Sigmoid colon (tissue), 7 donors: ENCODE results near the gene TGFBI. TPM values are rescaled to one million over a fixed set of nuclear protein-coding genes. Genes with fewer than 3 reads are reported as not detected.

Source experiments
- DNase-seq: peaks from one replicate; pipeline ENCODE4 v3.0.0-alpha.2; 2019
- H3K27ac ChIP-seq, 4 donors: fragments of 200-600 bp; sonication (generic); one replicate each; pipeline ENCODE4 v1.5.1; 2016 to 2019; ENCODE audit warnings: mild to moderate bottlenecking in 1 of 4
- H3K27me3 ChIP-seq, 3 donors: fragments of 200-600 bp; sonication (generic); one replicate each; pipeline ENCODE4 v1.5.1; 2019; ENCODE audit warnings: mild to moderate bottlenecking in 1 of 3
- H3K36me3 ChIP-seq, 4 donors: fragments of 200-600 bp; sonication (generic); one replicate each; pipeline ENCODE4 v1.5.1; 2016 to 2019
- H3K4me1 ChIP-seq, 4 donors: fragments of 200-600 bp; sonication (generic); one replicate each; pipeline ENCODE4 v1.5.1; 2017 to 2019
- H3K4me3 ChIP-seq, 4 donors: fragments of 200-600 bp; sonication (generic); one replicate each; pipeline ENCODE4 v1.5.1; 2017 to 2019; ENCODE audit warnings: mild to moderate bottlenecking in 2 of 4, moderate library complexity in 1 of 4
- H3K9me3 ChIP-seq, 4 donors: fragments of 200-600 bp in 3 of 4; sonication (generic) in 3 of 4; one replicate each; pipeline versions ENCODE4 v1.5.1 to v1.6.1; 2013 to 2019
- EP300 ChIP-seq, 4 donors: sonication (generic); formaldehyde crosslinking; IDR thresholded peaks; one replicate each; pipeline ENCODE4 v1.6.1; 2017; ENCODE audit warnings: antibody characterized with exemption in 4 of 4
- POLR2A ChIP-seq, 2 donors: fragments of 450-650 bp; IDR thresholded peaks; one replicate each; pipeline ENCODE4 v1.6.1; 2016; ENCODE audit warnings: antibody characterized with exemption in 2 of 2, mild to moderate bottlenecking in 2 of 2, moderate library complexity in 2 of 2
- POLR2AphosphoS5 ChIP-seq, 4 donors: sonication (generic); formaldehyde crosslinking; IDR thresholded peaks; one replicate each; pipeline ENCODE4 v1.6.1; 2017; ENCODE audit warnings: antibody characterized with exemption in 4 of 4
- WGBS, 2 donors: extraction: QIAGEN DNeasy Blood & Tissue Kit; methylation state at CpG; one replicate each; pipeline ENCODE4 v1.1.7; 2013; 5-methylcytosine and 5-hydroxymethylcytosine counted together
- intact Hi-C: fragments of 100-400 bp; cut with DNase I; formaldehyde crosslinking; loops from one replicate; pipeline ENCODE4 v1.15.1; 2023
- polyA plus RNA-seq, 3 donors: library from polyadenylated mRNA; stranded (reverse); fragments of 200-250 nt; gene quantifications; one replicate each; pipeline ENCODE4 v1.2.3, GENCODE V29; 2013
- total RNA-seq, 4 donors: library from RNA; depleted of rRNA; stranded (reverse); fragments of >200 nt; gene quantifications; one replicate each; pipeline ENCODE4 v1.1.0, GENCODE V29; 2016
- TF ChIP-seq, protein P1 (sequence below), 4 experiments: fragments of 450-650 bp in 3 of 4; fragments of 200-600 bp in 1 of 4; IDR thresholded peaks; one replicate each; pipeline ENCODE4 v1.5.1; 2016 to 2019; ENCODE audit warnings: antibody characterized with exemption in 4 of 4, mild to moderate bottlenecking in 3 of 4, moderate library complexity in 2 of 4
- donor health status: healthy with polysubstance abuse.
- donor health status: Bipolar disorder and iron deficiency.
- donor health status: healthy.

The TGFBI gene
- total and polyA plus RNA-seq, 7 donors = 48.6 to 178 (median 67.4) TPM

DNA sequence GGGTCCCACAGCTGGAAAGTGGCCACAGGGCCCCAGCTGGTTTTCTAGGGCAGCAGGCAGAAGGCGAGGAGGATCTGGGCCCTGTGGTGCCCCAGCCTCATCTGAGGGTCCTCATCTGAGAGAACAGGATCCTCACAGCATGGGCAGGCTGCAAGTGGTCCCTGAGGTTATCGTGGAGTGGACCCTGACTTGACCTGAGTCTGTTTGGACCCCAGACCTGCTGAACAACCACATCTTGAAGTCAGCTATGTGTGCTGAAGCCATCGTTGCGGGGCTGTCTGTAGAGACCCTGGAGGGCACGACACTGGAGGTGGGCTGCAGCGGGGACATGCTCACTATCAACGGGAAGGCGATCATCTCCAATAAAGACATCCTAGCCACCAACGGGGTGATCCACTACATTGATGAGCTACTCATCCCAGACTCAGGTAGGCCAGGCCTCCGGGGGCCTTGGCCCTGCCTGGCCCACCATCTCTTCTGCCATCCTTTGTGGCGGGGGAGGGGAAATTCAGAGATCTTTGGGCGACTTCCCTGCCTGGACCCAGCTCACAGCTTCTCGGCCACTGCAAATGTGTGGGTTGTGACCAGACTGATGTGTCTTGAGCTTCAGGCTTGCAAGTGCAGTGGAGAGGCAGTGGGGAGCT lies 24.0 kb downstream of the TGFBI start:
- no peaks in the 10 kb centered on the region for H3K9me3 ChIP-seq
- H3K4me1 ChIP-seq = peaks cover 0 to 52% (median 36%) of the 10 kb centered on the region in 4 donors
- TF ChIP-seq, protein P1, sequence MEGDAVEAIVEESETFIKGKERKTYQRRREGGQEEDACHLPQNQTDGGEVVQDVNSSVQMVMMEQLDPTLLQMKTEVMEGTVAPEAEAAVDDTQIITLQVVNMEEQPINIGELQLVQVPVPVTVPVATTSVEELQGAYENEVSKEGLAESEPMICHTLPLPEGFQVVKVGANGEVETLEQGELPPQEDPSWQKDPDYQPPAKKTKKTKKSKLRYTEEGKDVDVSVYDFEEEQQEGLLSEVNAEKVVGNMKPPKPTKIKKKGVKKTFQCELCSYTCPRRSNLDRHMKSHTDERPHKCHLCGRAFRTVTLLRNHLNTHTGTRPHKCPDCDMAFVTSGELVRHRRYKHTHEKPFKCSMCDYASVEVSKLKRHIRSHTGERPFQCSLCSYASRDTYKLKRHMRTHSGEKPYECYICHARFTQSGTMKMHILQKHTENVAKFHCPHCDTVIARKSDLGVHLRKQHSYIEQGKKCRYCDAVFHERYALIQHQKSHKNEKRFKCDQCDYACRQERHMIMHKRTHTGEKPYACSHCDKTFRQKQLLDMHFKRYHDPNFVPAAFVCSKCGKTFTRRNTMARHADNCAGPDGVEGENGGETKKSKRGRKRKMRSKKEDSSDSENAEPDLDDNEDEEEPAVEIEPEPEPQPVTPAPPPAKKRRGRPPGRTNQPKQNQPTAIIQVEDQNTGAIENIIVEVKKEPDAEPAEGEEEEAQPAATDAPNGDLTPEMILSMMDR (IDR thresholded peaks at IDR 0.05) = no peak
- TF ChIP-seq POLR2AphosphoS5 (IDR thresholded peaks at IDR 0.05) (no peak), EP300 (IDR thresholded peaks at IDR 0.05) (no peak)
- no peaks in the 10 kb centered on the region for H3K27me3 ChIP-seq
- DNase-seq = no peak
- 94 to 96% methylated on average over 13 of the region's 13 CpGs for WGBS, 2 donors
- peak overlapping the region in 1 of 4 donors; percentile 93 for H3K27ac ChIP-seq
- no peak overlapping the region for H3K4me3 ChIP-seq
- intact Hi-C loops = no loop called here
- H3K36me3 ChIP-seq = peaks cover 0 to 31% (median 17%) of the 10 kb centered on the region in 4 donors

DNA sequence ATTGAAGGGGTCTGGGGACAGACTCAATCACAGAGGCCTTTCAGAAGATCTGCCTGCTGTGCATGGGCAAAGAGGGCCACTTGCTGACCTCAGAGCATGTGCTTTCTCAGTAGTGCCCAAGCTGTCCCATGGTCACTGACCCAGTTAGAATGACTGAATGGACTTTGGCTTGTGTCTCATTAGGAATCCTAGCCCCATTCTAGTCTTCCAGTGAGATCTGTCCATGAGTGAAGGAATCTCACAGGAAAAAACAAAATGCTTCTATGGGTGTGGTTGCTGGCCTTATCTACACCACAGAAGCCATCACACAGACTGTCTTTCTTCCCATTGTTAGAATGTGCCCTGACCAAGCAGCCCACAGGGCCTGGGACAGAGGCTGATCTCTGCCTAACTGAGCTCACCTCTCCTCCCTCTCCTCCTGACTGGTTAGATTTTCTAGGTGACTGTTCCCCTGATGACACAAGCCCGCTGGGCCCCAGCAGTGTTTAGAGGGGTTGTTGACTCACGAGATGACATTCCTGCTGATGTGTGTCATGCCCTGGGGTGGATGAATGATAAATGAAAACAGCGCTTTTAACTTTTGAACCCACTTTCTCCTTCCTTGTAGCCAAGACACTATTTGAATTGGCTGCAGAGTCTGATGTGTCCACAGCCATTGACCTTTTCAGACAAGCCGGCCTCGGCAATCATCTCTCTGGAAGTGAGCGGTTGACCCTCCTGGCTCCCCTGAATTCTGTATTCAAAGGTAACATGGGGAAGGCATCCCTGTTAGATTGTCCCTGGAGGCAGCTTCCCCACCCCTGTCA lies 24.8 kb downstream of the TGFBI start:
- DNase-seq = no peak
- no peaks in the 10 kb centered on the region for H3K27me3 ChIP-seq
- no peaks in the 10 kb centered on the region for H3K9me3 ChIP-seq
- TF ChIP-seq POLR2A (IDR thresholded peaks at IDR 0.05) (no peak), POLR2AphosphoS5 (IDR thresholded peaks at IDR 0.05) (no peak), EP300 (IDR thresholded peaks at IDR 0.05) (no peak)
- TF ChIP-seq, protein P1 (IDR thresholded peaks at IDR 0.05) = no peak
- intact Hi-C loops = no loop called here
- H3K4me3 ChIP-seq = no peak overlapping the region
- H3K27ac ChIP-seq = peak overlapping the region in 2 of 4 donors; percentile 36 to 93
- peaks cover 0 to 59% (median 43%) of the 10 kb centered on the region in 4 donors for H3K4me1 ChIP-seq
- H3K36me3 ChIP-seq = peaks cover 0 to 24% (median 15%) of the 10 kb centered on the region in 4 donors
- 73 to 79% methylated on average over 6 of the region's 6 CpGs for WGBS, 2 donors

DNA sequence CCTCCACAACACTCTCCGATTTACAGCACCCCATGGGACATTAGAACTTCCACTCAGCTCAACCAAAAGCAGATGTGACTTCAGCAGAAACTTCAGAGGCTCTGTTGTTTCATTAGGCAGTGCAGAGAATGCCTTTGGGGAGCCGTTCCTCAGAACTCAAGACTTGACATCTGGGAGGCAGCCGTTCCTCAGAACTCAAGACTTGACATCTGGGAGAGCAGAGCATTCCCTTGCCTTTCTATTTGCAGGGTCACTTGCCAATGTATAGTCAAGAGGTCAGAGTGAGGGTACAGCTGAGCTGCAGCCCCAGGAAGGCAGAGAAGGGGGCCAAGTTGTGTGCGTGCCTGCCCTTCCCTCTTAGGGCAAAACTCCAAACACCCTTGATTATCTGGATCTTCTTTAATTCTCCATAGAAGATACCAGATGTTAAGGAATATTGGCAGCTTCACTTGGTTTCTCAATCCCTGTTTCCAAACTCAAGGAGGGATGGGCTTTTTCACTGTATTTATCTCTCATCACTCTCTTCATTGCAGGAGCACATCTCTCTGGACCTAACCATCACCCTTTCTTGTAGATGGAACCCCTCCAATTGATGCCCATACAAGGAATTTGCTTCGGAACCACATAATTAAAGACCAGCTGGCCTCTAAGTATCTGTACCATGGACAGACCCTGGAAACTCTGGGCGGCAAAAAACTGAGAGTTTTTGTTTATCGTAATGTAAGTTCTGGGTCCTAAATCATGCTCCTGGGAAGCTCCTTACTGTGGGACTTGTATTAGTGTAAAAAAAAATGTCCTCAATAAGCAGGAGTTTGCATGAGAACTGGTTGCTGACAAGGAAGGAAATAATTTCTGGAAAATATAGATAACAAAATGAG lies 25.6 kb downstream of the TGFBI start:
- 76 to 84% methylated on average over 7 of the region's 7 CpGs for WGBS, 2 donors
- H3K27ac ChIP-seq = peak overlapping the region in 3 of 4 donors; percentile 33 to 93 (median 36)
- peaks cover 0 to 18% (median 8%) of the 10 kb centered on the region in 4 donors for H3K36me3 ChIP-seq
- intact Hi-C loops = no loop called here
- TF ChIP-seq, protein P1 (IDR thresholded peaks at IDR 0.05) = no peak
- TF ChIP-seq POLR2A (IDR thresholded peaks at IDR 0.05) (no peak), EP300 (IDR thresholded peaks at IDR 0.05) (no peak), POLR2AphosphoS5 (IDR thresholded peaks at IDR 0.05) (no peak)
- H3K27me3 ChIP-seq = no peaks in the 10 kb centered on the region
- H3K4me1 ChIP-seq = peaks cover 3 to 68% (median 52%) of the 10 kb centered on the region in 4 donors
- no peak for DNase-seq
- no peaks in the 10 kb centered on the region for H3K9me3 ChIP-seq
- H3K4me3 ChIP-seq = no peak overlapping the region

DNA sequence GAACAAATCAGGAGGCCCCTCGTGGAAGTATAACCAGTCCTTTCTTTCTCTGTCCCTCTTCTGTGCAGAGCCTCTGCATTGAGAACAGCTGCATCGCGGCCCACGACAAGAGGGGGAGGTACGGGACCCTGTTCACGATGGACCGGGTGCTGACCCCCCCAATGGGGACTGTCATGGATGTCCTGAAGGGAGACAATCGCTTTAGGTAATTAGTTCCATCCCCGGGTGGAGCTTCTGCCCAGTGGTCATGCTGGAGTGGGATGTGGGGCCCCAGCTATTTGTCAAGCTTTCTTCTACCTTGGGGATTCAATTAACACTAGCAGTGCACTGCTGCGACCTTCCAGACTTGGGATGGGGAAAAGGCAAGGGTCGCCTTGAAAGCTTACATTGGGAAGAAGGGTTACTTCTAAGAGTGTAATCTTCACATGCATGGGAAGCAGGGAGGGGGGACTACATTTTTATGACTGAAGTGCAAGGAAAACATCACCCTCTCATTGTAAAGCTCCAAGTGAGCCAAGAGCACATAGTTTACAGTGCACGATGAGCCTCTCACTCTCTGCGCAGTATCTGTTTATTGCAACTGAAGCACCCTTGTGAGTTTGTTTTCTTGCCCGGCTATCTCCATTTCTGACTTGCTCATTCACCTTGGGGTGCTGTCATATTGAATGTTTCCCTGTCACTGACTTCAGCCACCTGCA lies 27.0 kb downstream of the TGFBI start:
- Histone ChIP-seq H3K4me3 (no peak overlapping the region), H3K27me3 (no peaks in the 10 kb centered on the region), H3K4me1 (peaks cover 3 to 75% (median 58%) of the 10 kb centered on the region in 4 donors), H3K27ac (peak overlapping the region in 3 of 4 donors; percentile 77 to 93 (median 82)), H3K36me3 (peaks cover 0 to 13% (median 6%) of the 10 kb centered on the region in 4 donors), H3K9me3 (no peaks in the 10 kb centered on the region)
- WGBS, 2 donors = 84 to 88% methylated on average over 14 of the region's 14 CpGs
- TF ChIP-seq, protein P1 (IDR thresholded peaks at IDR 0.05) = no peak
- TF ChIP-seq POLR2AphosphoS5 (IDR thresholded peaks at IDR 0.05) = peak in 1 of 4 donors; percentile 22
- DNase-seq = no peak
- intact Hi-C loops = loop anchor here (2.0 kb wide), 1 partner anchor 41 kb away; no protein-coding TSS in a partner anchor
